HL-60 (cell line): Measurements from ENCODE around the gene QPCT.

Experiments
- DNase-seq, 2 experiments: peaks; one replicate each; pipeline ENCODE4 v3.0.0-alpha.2; 2010 to 2020; ENCODE audit warnings: low read depth in 1 of 2, low spot score in 1 of 2
- H3K27ac ChIP-seq: fragments of 250-450 bp; sonication (Bioruptor Pico); replicated peaks from 2 replicates; pipeline ENCODE4 v1.5.1; 2020; ENCODE audit warnings: mild to moderate bottlenecking, moderate library complexity
- H3K27me3 ChIP-seq: fragments of 250-450 bp; sonication (Bioruptor Pico); 2 replicates; pipeline ENCODE4 v1.5.1; 2021; ENCODE audit warnings: mild to moderate bottlenecking, moderate library complexity; ENCODE audit not compliant: insufficient read depth, poor library complexity, severe bottlenecking
- H3K4me3 ChIP-seq: replicated peaks from 2 replicates; pipeline ENCODE4 v1.5.1; 2011; ENCODE audit warnings: mild to moderate bottlenecking, control low read depth, low read length; ENCODE audit not compliant: insufficient read depth
- GABPA ChIP-seq: IDR thresholded peaks from 2 replicates; pipeline ENCODE4 v1.6.1; 2012; ENCODE audit warnings: low read depth
- POLR2AphosphoS5 ChIP-seq: IDR thresholded peaks from 2 replicates; pipeline ENCODE4 v1.6.1; 2012; ENCODE audit warnings: low read depth
- SPI1 ChIP-seq: IDR thresholded peaks from 2 replicates; pipeline ENCODE4 v1.6.1; 2012; ENCODE audit warnings: low read depth, mild to moderate bottlenecking, borderline replicate concordance
- TF ChIP-seq, protein P1 (sequence below): IDR thresholded peaks from one replicate; pipeline ENCODE4 v1.5.1; 2011; ENCODE audit warnings: low read length, control low read depth, inconsistent platforms; ENCODE audit not compliant: insufficient read depth
- TF ChIP-seq, protein P2 (sequence below): IDR thresholded peaks from 2 replicates; pipeline ENCODE4 v1.6.1; 2012; ENCODE audit warnings: low read depth; ENCODE audit not compliant: insufficient replicate concordance

The QPCT gene

GRCh38 chr2:37300146-37300545 lies 44.3 kb upstream of the QPCT start:
- DNase-seq, result no peak
- no peak overlapping the region for H3K27ac ChIP-seq
- no peaks in the 10 kb centered on the region for H3K27me3 ChIP-seq
- H3K4me3 ChIP-seq, result no peak overlapping the region
- no peak for TF ChIP-seq POLR2AphosphoS5
- TF ChIP-seq GABPA, result no peak
- TF ChIP-seq, protein P1, sequence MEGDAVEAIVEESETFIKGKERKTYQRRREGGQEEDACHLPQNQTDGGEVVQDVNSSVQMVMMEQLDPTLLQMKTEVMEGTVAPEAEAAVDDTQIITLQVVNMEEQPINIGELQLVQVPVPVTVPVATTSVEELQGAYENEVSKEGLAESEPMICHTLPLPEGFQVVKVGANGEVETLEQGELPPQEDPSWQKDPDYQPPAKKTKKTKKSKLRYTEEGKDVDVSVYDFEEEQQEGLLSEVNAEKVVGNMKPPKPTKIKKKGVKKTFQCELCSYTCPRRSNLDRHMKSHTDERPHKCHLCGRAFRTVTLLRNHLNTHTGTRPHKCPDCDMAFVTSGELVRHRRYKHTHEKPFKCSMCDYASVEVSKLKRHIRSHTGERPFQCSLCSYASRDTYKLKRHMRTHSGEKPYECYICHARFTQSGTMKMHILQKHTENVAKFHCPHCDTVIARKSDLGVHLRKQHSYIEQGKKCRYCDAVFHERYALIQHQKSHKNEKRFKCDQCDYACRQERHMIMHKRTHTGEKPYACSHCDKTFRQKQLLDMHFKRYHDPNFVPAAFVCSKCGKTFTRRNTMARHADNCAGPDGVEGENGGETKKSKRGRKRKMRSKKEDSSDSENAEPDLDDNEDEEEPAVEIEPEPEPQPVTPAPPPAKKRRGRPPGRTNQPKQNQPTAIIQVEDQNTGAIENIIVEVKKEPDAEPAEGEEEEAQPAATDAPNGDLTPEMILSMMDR, result no peak
- TF ChIP-seq, protein P2, sequence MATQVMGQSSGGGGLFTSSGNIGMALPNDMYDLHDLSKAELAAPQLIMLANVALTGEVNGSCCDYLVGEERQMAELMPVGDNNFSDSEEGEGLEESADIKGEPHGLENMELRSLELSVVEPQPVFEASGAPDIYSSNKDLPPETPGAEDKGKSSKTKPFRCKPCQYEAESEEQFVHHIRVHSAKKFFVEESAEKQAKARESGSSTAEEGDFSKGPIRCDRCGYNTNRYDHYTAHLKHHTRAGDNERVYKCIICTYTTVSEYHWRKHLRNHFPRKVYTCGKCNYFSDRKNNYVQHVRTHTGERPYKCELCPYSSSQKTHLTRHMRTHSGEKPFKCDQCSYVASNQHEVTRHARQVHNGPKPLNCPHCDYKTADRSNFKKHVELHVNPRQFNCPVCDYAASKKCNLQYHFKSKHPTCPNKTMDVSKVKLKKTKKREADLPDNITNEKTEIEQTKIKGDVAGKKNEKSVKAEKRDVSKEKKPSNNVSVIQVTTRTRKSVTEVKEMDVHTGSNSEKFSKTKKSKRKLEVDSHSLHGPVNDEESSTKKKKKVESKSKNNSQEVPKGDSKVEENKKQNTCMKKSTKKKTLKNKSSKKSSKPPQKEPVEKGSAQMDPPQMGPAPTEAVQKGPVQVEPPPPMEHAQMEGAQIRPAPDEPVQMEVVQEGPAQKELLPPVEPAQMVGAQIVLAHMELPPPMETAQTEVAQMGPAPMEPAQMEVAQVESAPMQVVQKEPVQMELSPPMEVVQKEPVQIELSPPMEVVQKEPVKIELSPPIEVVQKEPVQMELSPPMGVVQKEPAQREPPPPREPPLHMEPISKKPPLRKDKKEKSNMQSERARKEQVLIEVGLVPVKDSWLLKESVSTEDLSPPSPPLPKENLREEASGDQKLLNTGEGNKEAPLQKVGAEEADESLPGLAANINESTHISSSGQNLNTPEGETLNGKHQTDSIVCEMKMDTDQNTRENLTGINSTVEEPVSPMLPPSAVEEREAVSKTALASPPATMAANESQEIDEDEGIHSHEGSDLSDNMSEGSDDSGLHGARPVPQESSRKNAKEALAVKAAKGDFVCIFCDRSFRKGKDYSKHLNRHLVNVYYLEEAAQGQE, result no peak
- no peak for TF ChIP-seq SPI1

DNA sequence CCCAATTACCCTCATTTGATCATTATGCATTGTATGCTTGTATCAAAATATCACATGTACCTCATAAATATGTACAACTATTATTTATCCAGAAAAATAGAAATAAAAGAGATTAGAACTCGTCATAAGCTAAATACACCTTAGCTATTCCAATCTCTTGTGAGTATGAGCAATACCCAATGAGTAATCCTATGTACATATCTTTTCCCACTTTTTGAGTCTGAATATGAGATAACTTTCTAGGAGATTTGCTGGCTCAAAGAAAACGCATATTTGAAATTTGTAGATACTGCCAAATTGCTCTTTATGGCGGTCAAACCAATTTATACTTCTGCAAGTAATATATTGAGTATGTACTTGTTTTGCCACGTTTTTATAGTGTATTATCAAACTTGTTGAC lies 43.9 kb upstream of the QPCT start:
- no peak for DNase-seq
- no peak overlapping the region for H3K27ac ChIP-seq
- H3K4me3 ChIP-seq, result no peak overlapping the region
- no peaks in the 10 kb centered on the region for H3K27me3 ChIP-seq
- TF ChIP-seq GABPA (no peak), SPI1 (no peak), POLR2AphosphoS5 (no peak)
- TF ChIP-seq, protein P1, result no peak
- TF ChIP-seq, protein P2, result no peak

DNA sequence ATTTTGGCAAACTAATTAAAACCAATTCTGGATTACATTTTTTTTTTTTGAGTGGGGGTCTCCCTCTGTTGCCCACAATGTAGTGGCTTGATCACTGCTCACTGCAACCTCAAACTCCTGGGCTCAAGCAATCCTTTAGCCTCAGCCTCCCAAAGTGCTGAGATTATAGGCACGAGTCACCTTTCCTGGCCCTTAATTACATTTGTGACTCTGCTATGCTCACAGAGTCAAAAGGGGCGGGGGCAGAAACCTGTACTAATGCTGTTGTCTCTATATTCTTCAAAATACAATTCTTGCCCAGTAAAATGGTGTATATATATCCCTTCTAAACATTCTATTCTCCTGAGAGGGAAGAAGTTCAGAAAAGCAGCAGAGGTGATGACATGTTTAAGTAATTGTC lies 43.0 kb upstream of the QPCT start:
- H3K27ac ChIP-seq, result no peak overlapping the region
- TF ChIP-seq POLR2AphosphoS5 (no peak), SPI1 (no peak), GABPA (no peak)
- TF ChIP-seq, protein P2, result no peak
- no peaks in the 10 kb centered on the region for H3K27me3 ChIP-seq
- H3K4me3 ChIP-seq, result no peak overlapping the region
- DNase-seq, result no peak
